ENCODE measurements around the gene PRDX3.

DNA sequence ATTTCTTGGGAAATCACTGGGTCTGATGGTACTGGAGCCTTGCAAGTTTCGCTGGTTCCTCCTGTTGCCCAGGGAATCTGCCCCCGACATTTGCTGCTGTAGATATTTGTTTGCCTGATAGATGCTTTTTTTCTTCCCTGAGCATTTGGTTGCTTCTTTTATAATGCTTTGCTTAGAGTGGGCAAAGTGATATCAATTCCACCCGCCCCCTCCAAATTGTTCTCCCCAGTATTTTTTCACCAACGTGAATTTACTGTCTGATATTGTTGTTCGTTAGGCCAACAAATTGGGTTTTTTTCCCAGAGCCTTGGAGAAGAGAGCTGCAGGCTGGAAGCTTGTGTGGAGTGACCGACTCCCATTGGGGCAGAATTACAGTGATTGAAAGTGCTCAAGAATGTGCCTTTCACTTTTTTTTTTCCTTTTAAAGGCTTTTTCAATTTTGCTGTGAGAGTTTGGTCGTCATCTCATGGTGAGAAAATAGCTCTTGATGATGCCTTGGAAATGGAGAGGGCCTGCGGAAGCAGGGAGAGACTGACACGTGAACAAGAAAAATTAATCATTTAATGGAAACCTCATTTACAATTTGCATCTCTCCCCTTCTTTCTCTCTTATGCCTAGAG, 31.2 kb upstream of the PRDX3 start:
- TF ChIP-seq, protein P1, sequence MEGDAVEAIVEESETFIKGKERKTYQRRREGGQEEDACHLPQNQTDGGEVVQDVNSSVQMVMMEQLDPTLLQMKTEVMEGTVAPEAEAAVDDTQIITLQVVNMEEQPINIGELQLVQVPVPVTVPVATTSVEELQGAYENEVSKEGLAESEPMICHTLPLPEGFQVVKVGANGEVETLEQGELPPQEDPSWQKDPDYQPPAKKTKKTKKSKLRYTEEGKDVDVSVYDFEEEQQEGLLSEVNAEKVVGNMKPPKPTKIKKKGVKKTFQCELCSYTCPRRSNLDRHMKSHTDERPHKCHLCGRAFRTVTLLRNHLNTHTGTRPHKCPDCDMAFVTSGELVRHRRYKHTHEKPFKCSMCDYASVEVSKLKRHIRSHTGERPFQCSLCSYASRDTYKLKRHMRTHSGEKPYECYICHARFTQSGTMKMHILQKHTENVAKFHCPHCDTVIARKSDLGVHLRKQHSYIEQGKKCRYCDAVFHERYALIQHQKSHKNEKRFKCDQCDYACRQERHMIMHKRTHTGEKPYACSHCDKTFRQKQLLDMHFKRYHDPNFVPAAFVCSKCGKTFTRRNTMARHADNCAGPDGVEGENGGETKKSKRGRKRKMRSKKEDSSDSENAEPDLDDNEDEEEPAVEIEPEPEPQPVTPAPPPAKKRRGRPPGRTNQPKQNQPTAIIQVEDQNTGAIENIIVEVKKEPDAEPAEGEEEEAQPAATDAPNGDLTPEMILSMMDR (IDR thresholded peaks at IDR 0.05; ENCODE audit: low read depth, low read length, missing input control): no peak
- TF ChIP-seq, protein P2, sequence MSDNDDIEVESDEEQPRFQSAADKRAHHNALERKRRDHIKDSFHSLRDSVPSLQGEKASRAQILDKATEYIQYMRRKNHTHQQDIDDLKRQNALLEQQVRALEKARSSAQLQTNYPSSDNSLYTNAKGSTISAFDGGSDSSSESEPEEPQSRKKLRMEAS (IDR thresholded peaks at IDR 0.05): no peak
- TF ChIP-seq YY1 (IDR thresholded peaks at IDR 0.05) (no peak), GABPA (IDR thresholded peaks at IDR 0.05 in 1 of 2, conservative IDR thresholded peaks at IDR 0.05 in 1 of 2) (no peak), TAF1 (conservative IDR thresholded peaks at IDR 0.05) (no peak), FOXA2 (IDR thresholded peaks at IDR 0.05) (no peak), JUND (IDR thresholded peaks at IDR 0.05) (no peak), RAD21 (IDR thresholded peaks at IDR 0.05) (no peak), EGR1 (IDR thresholded peaks at IDR 0.05; ENCODE audit: low read depth in 2 of 2) (no peak)
- TF ChIP-seq, protein P3, sequence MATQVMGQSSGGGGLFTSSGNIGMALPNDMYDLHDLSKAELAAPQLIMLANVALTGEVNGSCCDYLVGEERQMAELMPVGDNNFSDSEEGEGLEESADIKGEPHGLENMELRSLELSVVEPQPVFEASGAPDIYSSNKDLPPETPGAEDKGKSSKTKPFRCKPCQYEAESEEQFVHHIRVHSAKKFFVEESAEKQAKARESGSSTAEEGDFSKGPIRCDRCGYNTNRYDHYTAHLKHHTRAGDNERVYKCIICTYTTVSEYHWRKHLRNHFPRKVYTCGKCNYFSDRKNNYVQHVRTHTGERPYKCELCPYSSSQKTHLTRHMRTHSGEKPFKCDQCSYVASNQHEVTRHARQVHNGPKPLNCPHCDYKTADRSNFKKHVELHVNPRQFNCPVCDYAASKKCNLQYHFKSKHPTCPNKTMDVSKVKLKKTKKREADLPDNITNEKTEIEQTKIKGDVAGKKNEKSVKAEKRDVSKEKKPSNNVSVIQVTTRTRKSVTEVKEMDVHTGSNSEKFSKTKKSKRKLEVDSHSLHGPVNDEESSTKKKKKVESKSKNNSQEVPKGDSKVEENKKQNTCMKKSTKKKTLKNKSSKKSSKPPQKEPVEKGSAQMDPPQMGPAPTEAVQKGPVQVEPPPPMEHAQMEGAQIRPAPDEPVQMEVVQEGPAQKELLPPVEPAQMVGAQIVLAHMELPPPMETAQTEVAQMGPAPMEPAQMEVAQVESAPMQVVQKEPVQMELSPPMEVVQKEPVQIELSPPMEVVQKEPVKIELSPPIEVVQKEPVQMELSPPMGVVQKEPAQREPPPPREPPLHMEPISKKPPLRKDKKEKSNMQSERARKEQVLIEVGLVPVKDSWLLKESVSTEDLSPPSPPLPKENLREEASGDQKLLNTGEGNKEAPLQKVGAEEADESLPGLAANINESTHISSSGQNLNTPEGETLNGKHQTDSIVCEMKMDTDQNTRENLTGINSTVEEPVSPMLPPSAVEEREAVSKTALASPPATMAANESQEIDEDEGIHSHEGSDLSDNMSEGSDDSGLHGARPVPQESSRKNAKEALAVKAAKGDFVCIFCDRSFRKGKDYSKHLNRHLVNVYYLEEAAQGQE (IDR thresholded peaks at IDR 0.05): no peak
